Measurements from ENCODE around the gene CITED2. TPM values are rescaled to one million over a fixed set of nuclear protein-coding genes. Genes with fewer than 3 reads are reported as not detected.

Gene CITED2
- total and polyA plus RNA-seq, 2 experiments from 2014 or later: 26.6 to 76.9 TPM

DNA sequence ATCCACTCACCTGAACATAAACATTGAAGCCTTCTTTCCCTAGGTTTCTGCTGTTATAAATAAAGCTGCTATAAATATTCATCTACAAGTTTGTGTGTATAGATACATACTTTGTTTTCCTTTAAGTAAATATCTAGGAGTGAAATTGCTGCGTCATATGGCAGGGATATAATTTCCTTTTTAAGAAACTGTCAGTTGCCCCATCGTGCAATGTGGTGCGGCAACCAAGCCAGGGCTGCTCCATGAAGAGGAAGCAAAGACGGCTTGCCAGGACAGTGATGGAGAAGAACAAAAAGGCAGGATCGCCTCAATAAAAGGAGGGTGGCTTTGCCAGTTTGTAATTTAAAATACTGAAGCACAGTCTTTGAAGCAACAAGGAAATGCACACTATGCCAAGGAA, 36.6 kb downstream of the CITED2 start (continued):
- TF ChIP-seq, protein P1, sequence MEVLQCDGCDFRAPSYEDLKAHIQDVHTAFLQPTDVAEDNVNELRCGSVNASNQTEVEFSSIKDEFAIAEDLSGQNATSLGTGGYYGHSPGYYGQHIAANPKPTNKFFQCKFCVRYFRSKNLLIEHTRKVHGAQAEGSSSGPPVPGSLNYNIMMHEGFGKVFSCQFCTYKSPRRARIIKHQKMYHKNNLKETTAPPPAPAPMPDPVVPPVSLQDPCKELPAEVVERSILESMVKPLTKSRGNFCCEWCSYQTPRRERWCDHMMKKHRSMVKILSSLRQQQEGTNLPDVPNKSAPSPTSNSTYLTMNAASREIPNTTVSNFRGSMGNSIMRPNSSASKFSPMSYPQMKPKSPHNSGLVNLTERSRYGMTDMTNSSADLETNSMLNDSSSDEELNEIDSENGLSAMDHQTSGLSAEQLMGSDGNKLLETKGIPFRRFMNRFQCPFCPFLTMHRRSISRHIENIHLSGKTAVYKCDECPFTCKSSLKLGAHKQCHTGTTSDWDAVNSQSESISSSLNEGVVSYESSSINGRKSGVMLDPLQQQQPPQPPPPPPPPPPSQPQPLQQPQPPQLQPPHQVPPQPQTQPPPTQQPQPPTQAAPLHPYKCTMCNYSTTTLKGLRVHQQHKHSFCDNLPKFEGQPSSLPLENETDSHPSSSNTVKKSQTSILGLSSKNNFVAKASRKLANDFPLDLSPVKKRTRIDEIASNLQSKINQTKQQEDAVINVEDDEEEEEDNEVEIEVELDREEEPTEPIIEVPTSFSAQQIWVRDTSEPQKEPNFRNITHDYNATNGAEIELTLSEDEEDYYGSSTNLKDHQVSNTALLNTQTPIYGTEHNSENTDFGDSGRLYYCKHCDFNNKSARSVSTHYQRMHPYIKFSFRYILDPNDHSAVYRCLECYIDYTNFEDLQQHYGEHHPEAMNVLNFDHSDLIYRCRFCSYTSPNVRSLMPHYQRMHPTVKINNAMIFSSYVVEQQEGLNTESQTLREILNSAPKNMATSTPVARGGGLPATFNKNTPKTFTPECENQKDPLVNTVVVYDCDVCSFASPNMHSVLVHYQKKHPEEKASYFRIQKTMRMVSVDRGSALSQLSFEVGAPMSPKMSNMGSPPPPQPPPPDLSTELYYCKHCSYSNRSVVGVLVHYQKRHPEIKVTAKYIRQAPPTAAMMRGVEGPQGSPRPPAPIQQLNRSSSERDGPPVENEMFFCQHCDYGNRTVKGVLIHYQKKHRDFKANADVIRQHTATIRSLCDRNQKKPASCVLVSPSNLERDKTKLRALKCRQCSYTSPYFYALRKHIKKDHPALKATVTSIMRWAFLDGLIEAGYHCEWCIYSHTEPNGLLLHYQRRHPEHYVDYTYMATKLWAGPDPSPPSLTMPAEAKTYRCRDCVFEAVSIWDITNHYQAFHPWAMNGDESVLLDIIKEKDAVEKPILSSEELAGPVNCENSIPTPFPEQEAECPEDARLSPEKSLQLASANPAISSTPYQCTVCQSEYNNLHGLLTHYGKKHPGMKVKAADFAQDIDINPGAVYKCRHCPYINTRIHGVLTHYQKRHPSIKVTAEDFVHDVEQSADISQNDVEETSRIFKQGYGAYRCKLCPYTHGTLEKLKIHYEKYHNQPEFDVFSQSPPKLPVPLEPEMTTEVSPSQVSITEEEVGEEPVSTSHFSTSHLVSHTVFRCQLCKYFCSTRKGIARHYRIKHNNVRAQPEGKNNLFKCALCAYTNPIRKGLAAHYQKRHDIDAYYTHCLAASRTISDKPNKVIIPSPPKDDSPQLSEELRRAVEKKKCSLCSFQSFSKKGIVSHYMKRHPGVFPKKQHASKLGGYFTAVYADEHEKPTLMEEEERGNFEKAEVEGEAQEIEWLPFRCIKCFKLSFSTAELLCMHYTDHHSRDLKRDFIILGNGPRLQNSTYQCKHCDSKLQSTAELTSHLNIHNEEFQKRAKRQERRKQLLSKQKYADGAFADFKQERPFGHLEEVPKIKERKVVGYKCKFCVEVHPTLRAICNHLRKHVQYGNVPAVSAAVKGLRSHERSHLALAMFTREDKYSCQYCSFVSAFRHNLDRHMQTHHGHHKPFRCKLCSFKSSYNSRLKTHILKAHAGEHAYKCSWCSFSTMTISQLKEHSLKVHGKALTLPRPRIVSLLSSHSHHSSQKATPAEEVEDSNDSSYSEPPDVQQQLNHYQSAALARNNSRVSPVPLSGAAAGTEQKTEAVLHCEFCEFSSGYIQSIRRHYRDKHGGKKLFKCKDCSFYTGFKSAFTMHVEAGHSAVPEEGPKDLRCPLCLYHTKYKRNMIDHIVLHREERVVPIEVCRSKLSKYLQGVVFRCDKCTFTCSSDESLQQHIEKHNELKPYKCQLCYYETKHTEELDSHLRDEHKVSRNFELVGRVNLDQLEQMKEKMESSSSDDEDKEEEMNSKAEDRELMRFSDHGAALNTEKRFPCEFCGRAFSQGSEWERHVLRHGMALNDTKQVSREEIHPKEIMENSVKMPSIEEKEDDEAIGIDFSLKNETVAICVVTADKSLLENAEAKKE (CRISPR knock-in tag; IDR thresholded peaks at IDR 0.05): no peak

DNA sequence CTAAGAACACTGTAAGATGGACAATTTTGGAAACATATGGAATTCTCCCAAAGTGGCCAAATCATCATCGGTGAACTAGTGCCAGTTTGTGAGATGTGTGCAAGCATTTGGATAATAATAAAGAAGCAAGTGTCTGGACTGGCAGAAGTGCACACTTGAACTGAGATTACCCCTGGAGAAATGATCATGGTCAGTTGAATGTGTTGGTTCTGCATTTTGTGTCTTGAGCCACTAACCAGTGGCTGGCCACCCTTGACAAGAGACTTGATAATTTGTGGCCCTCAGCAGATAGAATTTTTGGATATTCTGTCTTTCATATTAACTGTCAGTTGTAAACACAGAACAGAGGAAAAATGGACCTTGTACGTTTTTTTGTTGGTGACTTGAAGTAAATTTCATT, 37.4 kb downstream of the CITED2 start:
- Histone ChIP-seq H3K4me2 (no peak overlapping the region), H3K4me1 (ENCODE audit: insufficient read depth) (no peaks in the 10 kb centered on the region), H3K36me3 (ENCODE audit: insufficient read depth) (no peaks in the 10 kb centered on the region), H3K9me2 (ENCODE audit: insufficient read depth) (no peaks in the 10 kb centered on the region), H3K4me3 (no peak overlapping the region), H4K20me1 (replicated peaks; ENCODE audit: insufficient read depth) (no peaks in the 10 kb centered on the region), H2AFZ (peak overlapping the region; percentile 25; the same call in 1 of the 2 replicates), H3F3A (replicated peaks; ENCODE audit: low read depth) (no peaks in the 10 kb centered on the region), H3K27ac (ENCODE audit: low read depth) (no peak overlapping the region), H3K79me2 (replicated peaks; ENCODE audit: insufficient read depth) (no peaks in the 10 kb centered on the region), H3K27me3 (ENCODE audit: insufficient read depth) (no peaks in the 10 kb centered on the region)
- Mint-ChIP-seq H3K4me1 (peaks cover 5% of the 10 kb centered on the region; the same call in 2 of the 3 replicates), H3K27me3 (ENCODE audit: insufficient read depth, low read depth, poor library complexity) (peaks cover 4% of the 10 kb centered on the region), H3K27ac (no peak overlapping the region), H3K9me3 (no peaks in the 10 kb centered on the region), H3K4me3 (no peak overlapping the region), H3K36me3 (ENCODE audit: low read depth) (no peaks in the 10 kb centered on the region; the same call in 2 of the 3 replicates)
- DNase-seq (ENCODE audit: low spot score) (no peak), ATAC-seq (no peak)
- TF ChIP-seq POLR2AphosphoS5 (IDR thresholded peaks at IDR 0.05; ENCODE audit: low read depth): no peak
- no peak for TF ChIP-seq EZH2 (IDR thresholded peaks at IDR 0.05; ENCODE audit: low read depth, unreplicated experiment)
- TF ChIP-seq EZH2phosphoT487 (IDR thresholded peaks at IDR 0.05; ENCODE audit: unreplicated experiment): no peak
- no peak for TF ChIP-seq ZNF114 (CRISPR knock-in tag; IDR thresholded peaks at IDR 0.05)
- TF ChIP-seq CREB1 (CRISPR knock-in tag; IDR thresholded peaks at IDR 0.05; ENCODE audit: low read depth): no peak
- TF ChIP-seq JUNB (IDR thresholded peaks at IDR 0.05; ENCODE audit: unreplicated experiment): no peak
- no peak for TF ChIP-seq STAT1 (IDR thresholded peaks at IDR 0.05; ENCODE audit: unreplicated experiment)
- TF ChIP-seq, protein P2, sequence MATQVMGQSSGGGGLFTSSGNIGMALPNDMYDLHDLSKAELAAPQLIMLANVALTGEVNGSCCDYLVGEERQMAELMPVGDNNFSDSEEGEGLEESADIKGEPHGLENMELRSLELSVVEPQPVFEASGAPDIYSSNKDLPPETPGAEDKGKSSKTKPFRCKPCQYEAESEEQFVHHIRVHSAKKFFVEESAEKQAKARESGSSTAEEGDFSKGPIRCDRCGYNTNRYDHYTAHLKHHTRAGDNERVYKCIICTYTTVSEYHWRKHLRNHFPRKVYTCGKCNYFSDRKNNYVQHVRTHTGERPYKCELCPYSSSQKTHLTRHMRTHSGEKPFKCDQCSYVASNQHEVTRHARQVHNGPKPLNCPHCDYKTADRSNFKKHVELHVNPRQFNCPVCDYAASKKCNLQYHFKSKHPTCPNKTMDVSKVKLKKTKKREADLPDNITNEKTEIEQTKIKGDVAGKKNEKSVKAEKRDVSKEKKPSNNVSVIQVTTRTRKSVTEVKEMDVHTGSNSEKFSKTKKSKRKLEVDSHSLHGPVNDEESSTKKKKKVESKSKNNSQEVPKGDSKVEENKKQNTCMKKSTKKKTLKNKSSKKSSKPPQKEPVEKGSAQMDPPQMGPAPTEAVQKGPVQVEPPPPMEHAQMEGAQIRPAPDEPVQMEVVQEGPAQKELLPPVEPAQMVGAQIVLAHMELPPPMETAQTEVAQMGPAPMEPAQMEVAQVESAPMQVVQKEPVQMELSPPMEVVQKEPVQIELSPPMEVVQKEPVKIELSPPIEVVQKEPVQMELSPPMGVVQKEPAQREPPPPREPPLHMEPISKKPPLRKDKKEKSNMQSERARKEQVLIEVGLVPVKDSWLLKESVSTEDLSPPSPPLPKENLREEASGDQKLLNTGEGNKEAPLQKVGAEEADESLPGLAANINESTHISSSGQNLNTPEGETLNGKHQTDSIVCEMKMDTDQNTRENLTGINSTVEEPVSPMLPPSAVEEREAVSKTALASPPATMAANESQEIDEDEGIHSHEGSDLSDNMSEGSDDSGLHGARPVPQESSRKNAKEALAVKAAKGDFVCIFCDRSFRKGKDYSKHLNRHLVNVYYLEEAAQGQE (IDR thresholded peaks at IDR 0.05; ENCODE audit: unreplicated experiment): no peak
- TF ChIP-seq, protein P3, sequence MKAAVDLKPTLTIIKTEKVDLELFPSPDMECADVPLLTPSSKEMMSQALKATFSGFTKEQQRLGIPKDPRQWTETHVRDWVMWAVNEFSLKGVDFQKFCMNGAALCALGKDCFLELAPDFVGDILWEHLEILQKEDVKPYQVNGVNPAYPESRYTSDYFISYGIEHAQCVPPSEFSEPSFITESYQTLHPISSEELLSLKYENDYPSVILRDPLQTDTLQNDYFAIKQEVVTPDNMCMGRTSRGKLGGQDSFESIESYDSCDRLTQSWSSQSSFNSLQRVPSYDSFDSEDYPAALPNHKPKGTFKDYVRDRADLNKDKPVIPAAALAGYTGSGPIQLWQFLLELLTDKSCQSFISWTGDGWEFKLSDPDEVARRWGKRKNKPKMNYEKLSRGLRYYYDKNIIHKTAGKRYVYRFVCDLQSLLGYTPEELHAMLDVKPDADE (IDR thresholded peaks at IDR 0.05): no peak
